ENCODE measurements around the gene GCSAM.

Gene GCSAM

DNA sequence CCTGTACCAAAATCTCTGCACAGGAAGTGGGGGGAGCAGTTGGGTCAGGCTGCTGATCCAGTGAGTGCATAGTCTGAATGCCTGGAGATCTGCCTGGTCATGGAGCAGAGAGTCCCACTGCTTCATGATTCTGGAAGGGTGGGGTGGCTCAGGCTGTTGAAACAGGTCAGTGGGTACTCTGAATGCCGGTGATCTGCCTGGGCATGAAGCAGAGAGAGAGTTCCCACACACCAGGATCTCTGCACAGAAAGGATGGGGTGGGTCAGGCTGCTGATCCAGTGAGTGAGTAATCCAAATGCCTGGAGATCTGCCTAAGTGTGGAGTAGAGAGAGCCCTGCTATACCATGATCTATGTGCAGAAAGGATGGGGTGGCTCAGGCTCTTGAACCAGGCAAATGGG lies 16.1 kb upstream of the GCSAM start:
- no peaks in the 10 kb centered on the region for H3F3A ChIP-seq (ENCODE audit: insufficient read depth)
- no peaks in the 10 kb centered on the region for H3K79me2 ChIP-seq (ENCODE audit: insufficient read depth, low read length)
- H3K9me3 ChIP-seq (ENCODE audit: insufficient read depth, low read length), result peaks cover 19% of the 10 kb centered on the region; the same call in 1 of the 2 replicates
- no peak overlapping the region for H3K4me3 ChIP-seq (ENCODE audit: insufficient read depth, low read length, poor library complexity, severe bottlenecking)
- H2AFZ ChIP-seq (ENCODE audit: low read depth, low read length, severe bottlenecking), result no peak overlapping the region
- no peaks in the 10 kb centered on the region for H3K36me3 ChIP-seq (ENCODE audit: low read length)
- H3K4me2 ChIP-seq (ENCODE audit: low read depth, low read length, poor library complexity, severe bottlenecking), result no peak overlapping the region
- no peak for TF ChIP-seq EZH2phosphoT487 (conservative IDR thresholded peaks at IDR 0.05; ENCODE audit: low read length)
- TF ChIP-seq, protein P1, sequence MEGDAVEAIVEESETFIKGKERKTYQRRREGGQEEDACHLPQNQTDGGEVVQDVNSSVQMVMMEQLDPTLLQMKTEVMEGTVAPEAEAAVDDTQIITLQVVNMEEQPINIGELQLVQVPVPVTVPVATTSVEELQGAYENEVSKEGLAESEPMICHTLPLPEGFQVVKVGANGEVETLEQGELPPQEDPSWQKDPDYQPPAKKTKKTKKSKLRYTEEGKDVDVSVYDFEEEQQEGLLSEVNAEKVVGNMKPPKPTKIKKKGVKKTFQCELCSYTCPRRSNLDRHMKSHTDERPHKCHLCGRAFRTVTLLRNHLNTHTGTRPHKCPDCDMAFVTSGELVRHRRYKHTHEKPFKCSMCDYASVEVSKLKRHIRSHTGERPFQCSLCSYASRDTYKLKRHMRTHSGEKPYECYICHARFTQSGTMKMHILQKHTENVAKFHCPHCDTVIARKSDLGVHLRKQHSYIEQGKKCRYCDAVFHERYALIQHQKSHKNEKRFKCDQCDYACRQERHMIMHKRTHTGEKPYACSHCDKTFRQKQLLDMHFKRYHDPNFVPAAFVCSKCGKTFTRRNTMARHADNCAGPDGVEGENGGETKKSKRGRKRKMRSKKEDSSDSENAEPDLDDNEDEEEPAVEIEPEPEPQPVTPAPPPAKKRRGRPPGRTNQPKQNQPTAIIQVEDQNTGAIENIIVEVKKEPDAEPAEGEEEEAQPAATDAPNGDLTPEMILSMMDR (IDR thresholded peaks at IDR 0.05; ENCODE audit: insufficient read depth, low read length, poor library complexity, severe bottlenecking), result no peak
- H4K20me1 ChIP-seq (ENCODE audit: low read depth, low read length), result no peaks in the 10 kb centered on the region
- no peaks in the 10 kb centered on the region for H3K9me2 ChIP-seq (replicated peaks; ENCODE audit: insufficient read depth, low read length)
- H3K27ac ChIP-seq (ENCODE audit: low read depth, low read length), result no peak overlapping the region
- no peaks in the 10 kb centered on the region for H3K27me3 ChIP-seq (ENCODE audit: low read length)
- no peak overlapping the region for H3K9ac ChIP-seq (ENCODE audit: low read length)

DNA sequence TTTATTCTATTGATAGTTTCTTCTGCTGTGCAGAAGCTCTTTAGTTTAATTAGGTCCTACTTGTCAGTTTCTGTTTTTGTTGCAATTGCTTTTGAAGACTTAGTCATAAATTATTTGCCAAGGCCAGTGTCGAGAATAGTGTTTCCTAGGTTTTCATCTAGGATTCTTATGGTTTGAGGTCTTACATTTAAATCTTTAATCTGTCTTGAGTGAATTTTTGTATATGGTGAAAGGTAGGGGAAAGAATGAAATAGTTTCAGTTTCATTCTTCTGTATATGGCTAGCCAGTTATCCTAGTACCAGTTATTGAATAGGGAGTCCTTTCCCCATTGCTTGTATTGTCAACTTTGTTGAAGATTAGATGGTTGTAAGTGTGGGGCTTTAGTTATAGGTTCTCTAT lies 10.6 kb upstream of the GCSAM start:
- Histone ChIP-seq H3K27me3 (ENCODE audit: low read length) (no peaks in the 10 kb centered on the region), H3K9me2 (replicated peaks; ENCODE audit: insufficient read depth, low read length) (no peaks in the 10 kb centered on the region), H3K4me3 (ENCODE audit: insufficient read depth, low read length, poor library complexity, severe bottlenecking) (no peak overlapping the region), H3F3A (ENCODE audit: insufficient read depth) (no peaks in the 10 kb centered on the region), H4K20me1 (ENCODE audit: low read depth, low read length) (no peaks in the 10 kb centered on the region), H3K36me3 (ENCODE audit: low read length) (no peaks in the 10 kb centered on the region), H3K9ac (ENCODE audit: low read length) (no peak overlapping the region), H3K27ac (ENCODE audit: low read depth, low read length) (no peak overlapping the region), H3K79me2 (ENCODE audit: insufficient read depth, low read length) (no peaks in the 10 kb centered on the region), H3K9me3 (ENCODE audit: insufficient read depth, low read length) (peaks cover 8% of the 10 kb centered on the region; the same call in 1 of the 2 replicates), H3K4me2 (ENCODE audit: low read depth, low read length, poor library complexity, severe bottlenecking) (no peak overlapping the region), H2AFZ (ENCODE audit: low read depth, low read length, severe bottlenecking) (no peak overlapping the region)
- no peak for TF ChIP-seq EZH2phosphoT487 (conservative IDR thresholded peaks at IDR 0.05; ENCODE audit: low read length)
- TF ChIP-seq, protein P1 (IDR thresholded peaks at IDR 0.05; ENCODE audit: insufficient read depth, low read length, poor library complexity, severe bottlenecking), result no peak

DNA sequence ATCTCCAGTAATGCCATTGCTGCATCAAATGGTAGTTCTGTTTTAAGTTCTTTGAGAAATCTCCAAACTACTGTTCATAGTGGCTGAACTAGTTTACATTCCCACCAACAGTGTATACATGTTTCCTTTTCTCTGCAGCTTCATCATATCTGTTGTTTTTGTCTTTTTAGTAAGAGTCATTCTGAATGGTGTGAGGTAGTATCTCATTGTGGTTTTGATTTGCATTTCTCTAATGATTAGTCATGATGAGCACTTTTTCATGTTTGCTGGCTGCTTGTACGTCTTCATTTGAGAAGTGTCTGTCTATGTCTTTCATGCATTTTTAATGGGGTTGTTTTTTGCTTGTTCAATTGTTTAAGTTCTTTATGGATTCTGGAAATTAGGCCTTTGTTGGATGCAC lies 10.2 kb upstream of the GCSAM start:
- Histone ChIP-seq H4K20me1 (ENCODE audit: low read depth, low read length) (no peaks in the 10 kb centered on the region), H3K4me2 (ENCODE audit: low read depth, low read length, poor library complexity, severe bottlenecking) (no peak overlapping the region), H3K79me2 (ENCODE audit: insufficient read depth, low read length) (no peaks in the 10 kb centered on the region), H3F3A (ENCODE audit: insufficient read depth) (no peaks in the 10 kb centered on the region), H2AFZ (ENCODE audit: low read depth, low read length, severe bottlenecking) (no peak overlapping the region), H3K9me2 (replicated peaks; ENCODE audit: insufficient read depth, low read length) (no peaks in the 10 kb centered on the region), H3K9me3 (ENCODE audit: insufficient read depth, low read length) (peaks cover 4% of the 10 kb centered on the region; the same call in 1 of the 2 replicates), H3K27ac (ENCODE audit: low read depth, low read length) (no peak overlapping the region), H3K36me3 (ENCODE audit: low read length) (no peaks in the 10 kb centered on the region), H3K27me3 (ENCODE audit: low read length) (no peaks in the 10 kb centered on the region), H3K9ac (ENCODE audit: low read length) (no peak overlapping the region), H3K4me3 (ENCODE audit: insufficient read depth, low read length, poor library complexity, severe bottlenecking) (no peak overlapping the region)
- TF ChIP-seq, protein P1 (IDR thresholded peaks at IDR 0.05; ENCODE audit: insufficient read depth, low read length, poor library complexity, severe bottlenecking), result no peak
- no peak for TF ChIP-seq EZH2phosphoT487 (conservative IDR thresholded peaks at IDR 0.05; ENCODE audit: low read length)

Measured in SU-DHL-6 (cell line).